ENCODE data around the gene RSPO4. TPM values are rescaled to one million over a fixed set of nuclear protein-coding genes. Genes with fewer than 3 reads are reported as not detected.
"Not testable (repeated sequence)": the region's sequence is repeated elsewhere in the genome, so short reads cannot be mapped to it uniquely, and the experiment has no call there.

Gene RSPO4
- total RNA-seq, 1 donor from 2014 or later: 10.9 TPM

- Histone ChIP-seq H3K27ac (no peak overlapping the region), H3K36me3 (no peaks in the 10 kb centered on the region), H3K9me3 (no peaks in the 10 kb centered on the region), H3K4me1 (no peaks in the 10 kb centered on the region), H3K4me3 (no peak overlapping the region), H3K27me3 (peaks cover 6% of the 10 kb centered on the region)
- ATAC-seq (no peak), DNase-seq (no peak)
- TF ChIP-seq, protein P1, sequence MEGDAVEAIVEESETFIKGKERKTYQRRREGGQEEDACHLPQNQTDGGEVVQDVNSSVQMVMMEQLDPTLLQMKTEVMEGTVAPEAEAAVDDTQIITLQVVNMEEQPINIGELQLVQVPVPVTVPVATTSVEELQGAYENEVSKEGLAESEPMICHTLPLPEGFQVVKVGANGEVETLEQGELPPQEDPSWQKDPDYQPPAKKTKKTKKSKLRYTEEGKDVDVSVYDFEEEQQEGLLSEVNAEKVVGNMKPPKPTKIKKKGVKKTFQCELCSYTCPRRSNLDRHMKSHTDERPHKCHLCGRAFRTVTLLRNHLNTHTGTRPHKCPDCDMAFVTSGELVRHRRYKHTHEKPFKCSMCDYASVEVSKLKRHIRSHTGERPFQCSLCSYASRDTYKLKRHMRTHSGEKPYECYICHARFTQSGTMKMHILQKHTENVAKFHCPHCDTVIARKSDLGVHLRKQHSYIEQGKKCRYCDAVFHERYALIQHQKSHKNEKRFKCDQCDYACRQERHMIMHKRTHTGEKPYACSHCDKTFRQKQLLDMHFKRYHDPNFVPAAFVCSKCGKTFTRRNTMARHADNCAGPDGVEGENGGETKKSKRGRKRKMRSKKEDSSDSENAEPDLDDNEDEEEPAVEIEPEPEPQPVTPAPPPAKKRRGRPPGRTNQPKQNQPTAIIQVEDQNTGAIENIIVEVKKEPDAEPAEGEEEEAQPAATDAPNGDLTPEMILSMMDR (IDR thresholded peaks at IDR 0.05): no peak
- intact Hi-C loops (cut with DNase I): no loop called here
Observed at GRCh38 chr20:987677-988076, 14.4 kb downstream of the RSPO4 start.

DNA sequence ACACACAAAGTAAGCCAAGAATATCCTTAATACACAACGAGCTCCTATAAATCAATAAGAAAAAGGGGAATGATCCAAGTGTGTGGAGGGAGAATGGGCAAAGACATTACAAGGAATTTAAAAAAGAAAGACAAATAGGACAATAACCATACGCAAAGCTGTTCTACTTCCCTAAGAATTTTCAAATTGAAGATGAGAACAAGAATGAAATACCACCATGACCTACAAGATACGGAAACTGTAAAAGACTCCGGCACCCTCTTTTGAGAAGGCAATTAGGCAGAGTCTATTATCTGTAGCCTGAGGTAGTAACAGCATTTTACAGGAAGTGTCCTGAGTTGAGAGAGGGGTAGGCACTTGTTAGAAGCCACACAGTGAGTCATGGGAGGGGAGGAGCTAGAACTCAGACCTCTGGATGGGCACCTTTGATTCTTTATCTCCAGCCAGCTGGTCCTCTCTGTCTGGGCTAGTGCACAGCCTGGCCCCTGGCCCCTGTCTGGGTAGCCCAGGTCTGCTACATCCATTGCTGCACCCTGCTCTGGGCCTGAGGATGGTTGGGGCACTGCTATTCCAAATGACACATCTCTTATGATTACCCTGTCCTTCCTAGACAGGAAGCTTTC is 15.3 kb downstream of the RSPO4 start:
- intact Hi-C loops (cut with DNase I): no loop called here
- no peak overlapping the region for H3K4me3 ChIP-seq
- peaks cover 6% of the 10 kb centered on the region for H3K27me3 ChIP-seq
- DNase-seq: no peak
- H3K4me1 ChIP-seq: no peaks in the 10 kb centered on the region
- H3K27ac ChIP-seq: no peak overlapping the region
- H3K9me3 ChIP-seq: no peaks in the 10 kb centered on the region
- no peaks in the 10 kb centered on the region for H3K36me3 ChIP-seq
- TF ChIP-seq, protein P1 (IDR thresholded peaks at IDR 0.05): no peak
- ATAC-seq: no peak

DNA sequence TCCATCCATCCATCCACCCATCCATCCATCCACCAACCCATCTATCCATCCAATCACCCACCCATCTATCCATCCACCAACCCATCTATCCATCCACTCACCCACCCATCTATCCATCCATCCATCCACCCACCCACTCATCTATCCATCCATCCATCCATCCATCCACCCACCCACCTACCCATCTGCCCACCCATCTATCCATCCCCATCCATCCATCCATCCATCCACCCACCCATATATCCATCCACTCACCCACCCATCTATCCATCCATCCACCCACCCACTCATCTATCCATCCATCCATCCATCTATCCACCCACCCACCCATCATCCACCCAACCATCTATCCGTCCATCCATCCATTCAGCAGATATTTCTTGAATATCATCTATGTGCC is 17.1 kb downstream of the RSPO4 start:
- DNase-seq; H3K9me3 ChIP-seq; ATAC-seq; H3K4me1 ChIP-seq; H3K27ac ChIP-seq; H3K36me3 ChIP-seq; H3K4me3 ChIP-seq; H3K27me3 ChIP-seq; intact Hi-C loops (cut with DNase I): not testable (repeated sequence)

- ATAC-seq: no peak
- Histone ChIP-seq H3K9me3 (no peaks in the 10 kb centered on the region), H3K4me1 (no peaks in the 10 kb centered on the region), H3K36me3 (no peaks in the 10 kb centered on the region), H3K27ac (no peak overlapping the region), H3K4me3 (no peak overlapping the region), H3K27me3 (no peaks in the 10 kb centered on the region)
- no peak for DNase-seq
- TF ChIP-seq, protein P1 (IDR thresholded peaks at IDR 0.05): no peak
- intact Hi-C loops (cut with DNase I): no loop called here
Observed at GRCh38 chr20:982754-983153, 19.4 kb downstream of the RSPO4 start.

GRCh38 chr20:977021-977420 is 25.1 kb downstream of the RSPO4 start:
- no peak for DNase-seq
- Histone ChIP-seq H3K27ac (no peak overlapping the region), H3K4me3 (no peak overlapping the region), H3K9me3 (no peaks in the 10 kb centered on the region), H3K36me3 (no peaks in the 10 kb centered on the region), H3K27me3 (no peaks in the 10 kb centered on the region), H3K4me1 (peaks cover 5% of the 10 kb centered on the region)
- intact Hi-C loops (cut with DNase I): no loop called here
- ATAC-seq: no peak
- TF ChIP-seq, protein P1 (IDR thresholded peaks at IDR 0.05): no peak

GRCh38 chr20:976033-976432 is 26.1 kb downstream of the RSPO4 start:
- intact Hi-C loops (cut with DNase I): no loop called here
- H3K27me3 ChIP-seq: no peaks in the 10 kb centered on the region
- DNase-seq (no peak), ATAC-seq (no peak)
- no peak overlapping the region for H3K4me3 ChIP-seq
- no peak overlapping the region for H3K27ac ChIP-seq
- TF ChIP-seq, protein P1 (IDR thresholded peaks at IDR 0.05): no peak
- H3K9me3 ChIP-seq: no peaks in the 10 kb centered on the region
- no peaks in the 10 kb centered on the region for H3K36me3 ChIP-seq
- H3K4me1 ChIP-seq: peaks cover 5% of the 10 kb centered on the region
